Kasumi-1 (cell line): ENCODE data around the gene NUDT22.

ENCODE experiments used
- DNase-seq, 2 experiments: peaks; one replicate each; lab custom pipeline; 2025; lab: John Stamatoyannopoulos, UW

Gene NUDT22

GRCh38 chr11:64229090-64229743 lies 3.1 kb downstream of the NUDT22 start:
- DNase-seq, result no peak

- no peak for DNase-seq
These were observed 3.7 kb downstream of the NUDT22 start for GRCh38 chr11:64229744-64230170.

- peak; percentile 65 to 72 for DNase-seq
These were observed 4.3 kb downstream of the NUDT22 start, which contains the start of gene DNAJC4 for GRCh38 chr11:64230171-64230984. DNAJC4 (plus strand) TSS chr11:64230548; CDS start chr11:64230855, 307 bp downstream.

GRCh38 chr11:64230985-64231365 lies 4.9 kb downstream of the NUDT22 start:
- no peak for DNase-seq

GRCh38 chr11:64231546-64231945 lies 5.5 kb downstream of the NUDT22 start:
- no peak for DNase-seq

GRCh38 chr11:64232182-64232966 lies 6.3 kb downstream of the NUDT22 start:
- no peak for DNase-seq

- DNase-seq, result no peak
These were observed 6.9 kb downstream of the NUDT22 start for GRCh38 chr11:64232967-64233315.

GRCh38 chr11:64233913-64234586 lies 8.0 kb downstream of the NUDT22 start, which contains the start of gene VEGFB:
VEGFB (plus strand) TSS chr11:64234584; CDS start chr11:64234834, 250 bp downstream.
- peak; percentile 22 to 31 for DNase-seq

- no peak for DNase-seq
These were observed 8.7 kb downstream of the NUDT22 start for GRCh38 chr11:64234647-64235379.

GRCh38 chr11:64235437-64236161 lies 9.5 kb downstream of the NUDT22 start:
- DNase-seq, result no peak

- DNase-seq, result no peak
These were observed 11.4 kb downstream of the NUDT22 start for GRCh38 chr11:64237484-64237951.

GRCh38 chr11:64238076-64238475 lies 12.0 kb downstream of the NUDT22 start:
- DNase-seq, result no peak

- DNase-seq, result no peak
These were observed 12.9 kb downstream of the NUDT22 start for GRCh38 chr11:64238999-64239398.

- no peak for DNase-seq
These were observed 13.8 kb downstream of the NUDT22 start for GRCh38 chr11:64239662-64240434.

GRCh38 chr11:64240435-64241240 lies 14.6 kb downstream of the NUDT22 start, which contains the start of gene FKBP2:
FKBP2 (plus strand) TSS chr11:64241095; CDS start chr11:64242388, 1,293 bp downstream.
- DNase-seq, result peak; percentile 87 to 88

GRCh38 chr11:64241241-64241490 lies 15.1 kb downstream of the NUDT22 start:
- peak in 1 of 2 experiments; percentile 98 for DNase-seq

GRCh38 chr11:64241491-64242374 lies 15.7 kb downstream of the NUDT22 start:
- peak; percentile 19 to 96 for DNase-seq
